Epidermal melanocyte (primary cell): ENCODE results near the gene GLYATL1.

Source experiments
- DNase-seq: peaks from one replicate; pipeline ENCODE4 v3.0.0; 2011; ENCODE audit warnings: low spot score; ENCODE audit not compliant: insufficient read length

Gene GLYATL1

DNA sequence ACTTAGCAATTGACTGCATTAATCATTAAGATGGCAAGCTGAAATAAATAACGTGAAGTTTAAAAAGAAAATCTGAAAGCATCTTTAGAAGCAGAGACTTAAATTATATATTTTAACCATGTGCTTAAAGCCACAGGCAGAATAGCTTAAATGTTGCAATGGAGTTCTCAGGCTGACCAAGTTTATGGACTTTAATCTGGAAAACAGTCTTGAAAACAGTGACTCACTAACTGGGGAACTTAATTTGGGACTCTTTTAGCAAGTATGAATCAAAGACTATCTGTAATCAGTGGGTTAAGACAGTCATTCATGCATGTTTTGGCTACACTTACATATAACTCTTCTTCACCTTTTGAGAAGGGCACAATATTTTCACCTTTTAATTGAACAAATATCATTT, 12.6 kb upstream of the GLYATL1 start:
- no peak for DNase-seq

DNA sequence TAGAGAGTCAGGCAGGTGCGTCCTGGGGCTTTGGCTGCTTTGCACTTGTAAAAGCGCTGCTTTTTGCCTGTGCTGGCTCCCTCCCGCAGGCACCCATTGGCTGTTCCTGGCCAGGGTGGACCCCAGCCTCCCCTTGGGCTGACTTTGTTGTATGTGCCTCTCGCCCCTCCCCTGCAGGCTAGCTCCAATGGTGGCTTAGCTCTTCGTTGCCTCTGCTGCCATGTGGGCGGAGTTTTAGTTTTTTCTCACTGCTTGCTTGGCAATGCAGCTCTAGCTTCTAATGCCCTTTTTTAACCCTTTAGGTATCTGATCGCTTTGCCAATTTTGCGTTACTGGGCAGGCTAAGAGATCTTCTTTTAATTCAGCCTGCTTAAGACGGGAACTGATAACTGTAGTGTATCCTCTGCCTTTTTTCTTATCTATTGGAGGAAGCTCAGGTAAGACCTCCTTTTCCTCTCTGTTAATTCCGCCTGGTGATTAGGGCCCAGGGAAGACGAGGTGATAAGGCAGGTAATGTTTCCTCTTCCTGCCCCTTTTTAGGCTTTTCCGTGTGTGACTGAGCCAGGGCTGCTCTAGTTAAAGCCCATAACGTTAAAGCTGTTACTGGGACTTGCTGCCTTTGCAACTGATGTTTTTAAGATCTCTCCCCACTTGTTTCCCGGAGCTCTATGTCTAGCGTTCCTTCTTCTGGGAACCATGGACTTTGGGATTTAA, 11.7 kb upstream of the GLYATL1 start:
- no peak for DNase-seq

DNA sequence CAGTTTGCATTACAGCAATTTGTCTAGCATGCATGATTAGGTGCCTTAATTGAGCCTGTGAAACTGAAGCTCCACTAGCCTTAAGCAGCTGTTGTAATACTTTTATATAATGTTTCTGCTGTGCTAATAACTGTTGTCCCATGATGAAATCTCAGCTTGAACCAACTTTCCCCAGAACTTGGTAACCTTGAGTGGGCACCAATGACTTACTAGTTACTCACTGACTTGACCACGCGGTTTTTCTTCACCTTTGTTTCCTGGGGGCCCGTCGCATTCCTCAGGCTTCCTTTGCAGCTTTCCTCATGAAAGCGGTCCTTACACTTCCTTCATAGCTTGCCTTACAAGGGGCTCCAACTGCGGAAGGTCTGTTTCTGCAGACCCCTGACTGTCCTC, 11.2 kb upstream of the GLYATL1 start:
- no peak for DNase-seq

DNA sequence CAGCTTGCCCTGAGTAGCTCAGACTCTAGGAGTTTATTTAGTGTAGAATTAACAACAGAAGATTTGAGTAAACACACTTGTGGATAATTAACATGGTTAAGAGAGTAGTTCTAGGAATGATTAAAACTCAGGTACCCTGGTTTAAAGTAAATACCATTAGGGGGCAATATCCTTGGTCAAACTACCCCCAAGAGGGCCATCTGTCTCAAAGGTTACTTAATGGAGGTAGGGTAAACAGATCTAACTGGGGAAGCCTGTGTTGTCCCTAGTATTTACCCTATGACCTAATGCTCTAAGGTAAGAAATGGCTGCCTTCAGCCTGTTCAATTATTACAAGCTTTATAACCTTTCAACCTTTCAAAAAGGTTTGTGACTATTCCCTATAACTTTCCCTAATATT, 10.6 kb upstream of the GLYATL1 start:
- DNase-seq, result no peak

DNA sequence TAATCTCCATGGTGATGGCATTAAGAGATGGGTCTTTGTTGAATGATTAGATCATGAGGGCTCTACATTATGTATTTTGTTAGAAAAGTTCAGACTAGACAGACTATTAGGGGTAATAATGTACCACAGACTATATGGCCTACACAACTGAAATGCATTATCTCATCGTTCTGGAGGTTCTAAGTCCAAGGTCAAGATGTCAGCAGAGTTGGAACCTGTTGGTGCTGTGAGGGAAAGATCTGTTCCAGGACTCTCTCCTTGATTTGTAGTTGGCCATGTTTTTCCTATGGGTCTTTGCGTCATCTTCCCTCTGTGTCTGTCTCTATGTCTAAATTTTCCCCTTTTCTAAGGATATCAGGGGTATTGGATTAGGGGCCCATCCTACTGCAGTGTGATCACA, 8.4 kb upstream of the GLYATL1 start:
- no peak for DNase-seq

DNA sequence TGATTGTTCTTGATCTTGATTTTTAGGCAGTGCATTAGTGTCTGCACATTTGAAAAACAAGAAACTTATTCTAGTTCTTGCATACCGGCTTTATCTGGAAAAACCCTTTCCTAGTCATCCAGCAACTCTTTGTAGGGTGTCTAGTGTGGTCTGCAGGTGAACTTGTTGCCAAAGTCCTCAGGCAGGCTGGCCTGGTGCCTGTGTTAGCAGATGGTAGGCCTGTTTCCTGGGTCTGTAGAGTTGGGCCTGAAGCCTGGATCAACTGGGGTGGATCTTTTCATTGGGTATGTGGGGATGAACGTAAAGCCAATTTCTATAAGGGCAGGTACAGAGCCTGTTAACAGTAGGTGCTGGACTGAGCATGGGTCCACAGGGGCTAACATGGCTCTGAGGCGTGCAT, 5.6 kb upstream of the GLYATL1 start:
- no peak for DNase-seq

DNA sequence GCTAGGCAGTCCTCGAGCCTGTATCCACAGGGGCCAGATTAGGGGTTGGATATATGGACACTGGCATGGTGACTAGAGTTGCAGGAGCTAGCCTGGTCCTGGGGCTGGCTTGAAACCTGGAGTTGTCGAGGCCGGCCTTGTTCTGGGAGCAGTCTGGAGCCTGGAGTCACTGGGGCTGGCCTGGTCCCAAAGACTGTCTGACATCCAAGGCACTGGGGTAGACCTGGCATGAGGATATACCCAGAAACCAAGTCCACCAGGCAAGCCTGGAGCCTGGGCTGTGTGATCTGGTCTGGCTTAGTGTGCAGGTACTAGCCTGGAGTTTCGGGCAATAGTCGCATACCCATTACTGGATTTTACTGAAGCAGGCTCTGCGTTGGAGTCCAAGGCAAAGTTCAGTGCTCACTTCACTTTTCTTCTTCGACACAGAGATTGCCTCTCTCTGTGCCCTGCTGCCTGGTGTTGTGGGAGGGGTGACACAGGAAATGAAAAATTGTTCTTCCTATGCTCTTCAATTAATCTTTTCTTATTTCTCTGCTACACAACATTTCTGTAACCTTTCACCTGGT, 4.3 kb upstream of the GLYATL1 start:
- no peak for DNase-seq

DNA sequence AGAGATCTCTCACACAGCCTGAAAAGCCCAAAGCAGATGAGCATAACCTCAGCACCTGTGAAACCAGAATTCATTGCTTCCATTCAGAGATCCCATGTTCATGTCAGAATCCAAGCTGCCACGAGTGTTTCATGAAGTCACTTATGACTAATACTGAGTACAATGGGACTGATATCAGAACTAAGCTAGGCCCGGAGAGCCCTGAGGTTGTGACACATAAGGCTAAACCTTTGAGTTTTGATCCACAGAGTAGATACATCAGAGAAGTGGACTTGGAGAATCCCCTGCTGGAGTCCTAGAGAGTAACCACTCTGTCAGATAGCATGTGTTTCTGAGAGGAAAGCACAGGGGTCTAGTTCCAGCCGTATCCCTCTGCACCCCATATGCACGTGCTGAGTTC, 890 bp upstream of the GLYATL1 start:
- DNase-seq, result no peak

DNA sequence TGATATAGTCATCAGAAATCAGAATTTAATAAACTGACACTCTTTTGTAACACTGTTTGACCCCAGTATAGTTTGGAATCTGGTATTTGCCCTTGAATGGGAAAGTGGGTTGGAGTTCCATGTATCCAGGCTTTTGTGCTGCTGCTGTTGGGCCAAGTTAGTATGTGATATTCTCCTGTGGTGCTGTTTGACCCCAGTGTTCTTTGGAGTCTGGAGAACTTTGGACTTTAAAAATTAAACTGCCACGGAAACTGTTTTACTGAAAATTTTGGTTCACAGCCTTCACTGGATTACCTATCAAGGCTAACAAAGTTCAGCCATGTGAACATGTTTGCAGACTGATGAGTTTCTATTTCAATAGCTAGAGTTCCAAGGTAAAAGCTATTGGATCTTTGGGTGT, 740 bp downstream of the GLYATL1 start:
- no peak for DNase-seq

DNA sequence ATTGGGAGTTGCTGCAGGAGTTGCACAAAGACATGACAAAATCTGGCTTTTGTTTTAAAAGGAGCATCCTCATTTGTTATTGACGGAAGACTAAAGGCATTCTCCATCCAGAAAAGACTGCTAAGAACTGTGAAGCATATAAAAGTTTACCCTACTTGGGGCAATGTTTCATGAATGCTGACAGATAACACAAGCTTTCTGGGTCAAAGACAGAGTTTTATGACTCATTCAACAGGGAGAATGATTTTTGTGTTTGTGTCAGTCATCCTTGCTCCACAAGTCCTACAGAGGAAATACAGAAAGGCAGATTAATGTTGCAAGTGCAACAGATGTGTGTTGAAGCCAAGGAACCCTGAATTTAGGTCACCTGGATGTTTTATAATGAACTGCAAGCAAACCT, 2.5 kb downstream of the GLYATL1 start:
- no peak for DNase-seq

DNA sequence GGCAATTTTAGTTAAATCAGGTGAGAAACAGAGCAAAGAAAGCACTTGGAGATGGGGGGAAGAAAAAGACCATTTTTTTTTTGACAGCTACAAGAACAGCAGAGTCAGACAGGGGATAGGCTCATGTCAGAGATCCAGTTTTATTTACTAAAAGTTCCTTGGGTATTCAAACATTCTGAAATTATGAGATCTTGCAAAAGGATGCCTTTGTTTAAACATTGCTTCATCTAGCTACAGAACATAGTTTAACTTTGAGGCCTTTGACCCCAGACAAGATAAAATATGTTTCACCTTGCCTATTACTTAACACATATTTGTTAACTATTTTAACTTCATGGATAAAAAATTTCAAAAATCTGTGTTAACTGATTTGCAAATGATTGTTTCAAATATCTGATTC, 6.4 kb downstream of the GLYATL1 start:
- no peak for DNase-seq

DNA sequence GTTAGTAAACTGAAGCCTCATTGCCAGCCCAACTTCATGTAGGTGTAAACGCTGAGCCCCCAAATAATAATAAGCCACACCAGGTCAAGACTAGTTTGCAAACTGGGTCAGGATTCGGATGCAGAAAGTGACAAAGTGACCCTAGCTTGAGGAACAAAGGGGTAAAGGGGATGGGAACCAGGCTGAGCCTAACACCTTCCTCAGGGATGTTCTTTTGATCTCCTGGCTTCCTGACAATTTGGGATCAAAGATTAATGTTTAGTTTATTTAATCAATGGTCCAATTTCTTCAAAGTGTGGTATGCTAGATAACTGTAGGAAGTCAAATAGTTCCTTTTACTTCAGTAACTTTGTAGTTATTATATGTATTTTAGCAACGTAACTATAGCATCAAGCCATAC, 9.9 kb downstream of the GLYATL1 start:
- no peak for DNase-seq

DNA sequence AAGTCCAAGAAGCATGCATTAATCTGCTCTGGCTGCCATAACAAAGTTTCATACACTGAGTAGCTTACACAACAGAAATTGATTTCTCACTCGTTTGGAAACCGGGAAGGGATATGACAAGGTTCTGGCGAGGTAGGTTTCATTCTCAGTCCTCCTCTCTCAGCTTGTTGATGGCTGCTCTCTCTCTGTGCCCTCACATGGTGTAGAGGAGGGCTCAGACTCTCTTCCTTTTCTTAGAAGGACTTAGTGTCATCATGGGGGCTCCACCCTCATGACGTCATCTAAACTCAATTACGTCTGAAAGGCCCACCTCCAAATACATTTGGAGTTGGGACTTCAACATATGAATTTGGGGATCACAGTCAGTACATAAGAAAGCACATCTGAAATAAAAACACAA, 18.6 kb downstream of the GLYATL1 start:
- DNase-seq, result no peak

DNA sequence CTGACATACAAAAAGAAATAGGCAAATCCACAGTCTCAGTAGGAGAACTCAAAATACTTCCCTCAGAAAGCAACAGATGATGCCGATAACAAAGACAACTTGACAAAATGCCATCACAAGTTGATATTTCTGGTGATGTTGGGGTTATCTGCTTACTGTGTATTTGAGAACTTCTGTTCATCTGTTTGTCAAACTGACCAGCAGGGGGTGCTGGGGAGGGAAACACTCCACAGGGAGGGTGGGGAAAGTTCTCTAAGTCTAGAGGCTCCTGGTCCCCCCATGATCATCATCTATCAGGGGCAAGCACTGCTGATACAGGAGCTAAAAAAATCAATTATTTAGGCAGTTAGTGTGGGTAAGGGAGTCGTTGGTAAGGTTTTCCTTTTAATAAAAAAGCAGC, 19.2 kb downstream of the GLYATL1 start:
- no peak for DNase-seq

DNA sequence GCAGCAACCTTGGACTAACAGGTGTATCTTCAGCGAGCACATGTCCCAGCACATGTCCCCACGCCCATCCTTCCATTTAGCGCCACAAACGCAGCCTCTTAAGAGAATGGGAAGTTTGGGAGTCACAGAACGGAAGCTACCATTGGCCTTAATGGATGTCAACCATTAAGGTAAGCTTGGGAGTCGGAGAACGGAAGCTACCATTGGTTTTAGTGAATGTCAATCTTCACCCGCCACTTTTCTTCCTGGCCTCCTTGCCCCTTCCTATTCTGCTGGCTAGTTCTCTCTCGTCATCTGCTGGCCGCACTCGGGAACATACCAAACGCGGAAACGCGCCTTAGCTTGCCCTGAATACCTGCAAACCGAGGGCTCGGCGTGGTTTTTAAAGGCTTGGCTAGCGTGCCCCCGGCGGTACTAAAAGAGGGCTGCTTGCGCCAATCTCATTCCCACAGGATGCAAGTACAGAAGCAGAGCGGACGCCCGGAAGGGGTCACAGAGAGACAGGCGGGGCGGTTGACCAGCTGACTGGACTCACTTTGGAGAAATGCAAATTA, 24.3 kb downstream of the GLYATL1 start:
- DNase-seq, result no peak

DNA sequence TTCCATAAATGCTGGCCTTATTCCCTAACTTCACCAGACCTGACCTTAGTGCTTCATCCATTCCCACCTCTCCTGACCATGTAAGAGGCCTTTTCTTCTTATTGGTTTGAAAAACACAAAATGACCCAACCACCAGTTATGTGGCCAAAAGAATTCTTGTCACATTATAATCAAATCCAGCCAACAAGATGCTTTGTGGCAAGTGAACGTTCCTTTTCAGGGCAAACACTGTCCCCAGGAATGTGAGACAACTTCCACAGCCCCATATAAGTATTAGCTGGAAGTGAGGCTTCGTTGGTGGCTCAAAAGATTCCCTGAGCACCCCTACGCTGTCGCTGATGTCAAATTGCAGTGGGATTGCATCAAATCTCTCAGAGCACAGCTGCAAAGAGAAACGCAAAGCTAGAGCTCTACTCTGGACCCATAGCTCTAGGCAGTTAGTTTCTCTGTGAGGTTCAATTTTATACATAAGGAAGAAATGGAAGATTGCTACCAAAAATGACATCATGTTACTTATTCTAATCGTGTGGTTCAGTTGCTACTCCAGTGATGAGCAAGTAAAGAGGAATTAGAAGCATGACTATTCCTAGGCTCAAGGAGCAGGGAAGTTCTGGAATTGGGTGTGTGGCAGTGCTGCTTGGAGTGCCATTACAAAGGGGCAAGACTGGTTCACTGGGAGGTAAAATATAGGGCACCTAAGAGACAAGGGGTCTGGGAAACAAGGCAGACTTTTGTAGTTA, 26.1 kb downstream of the GLYATL1 start:
- no peak for DNase-seq

DNA sequence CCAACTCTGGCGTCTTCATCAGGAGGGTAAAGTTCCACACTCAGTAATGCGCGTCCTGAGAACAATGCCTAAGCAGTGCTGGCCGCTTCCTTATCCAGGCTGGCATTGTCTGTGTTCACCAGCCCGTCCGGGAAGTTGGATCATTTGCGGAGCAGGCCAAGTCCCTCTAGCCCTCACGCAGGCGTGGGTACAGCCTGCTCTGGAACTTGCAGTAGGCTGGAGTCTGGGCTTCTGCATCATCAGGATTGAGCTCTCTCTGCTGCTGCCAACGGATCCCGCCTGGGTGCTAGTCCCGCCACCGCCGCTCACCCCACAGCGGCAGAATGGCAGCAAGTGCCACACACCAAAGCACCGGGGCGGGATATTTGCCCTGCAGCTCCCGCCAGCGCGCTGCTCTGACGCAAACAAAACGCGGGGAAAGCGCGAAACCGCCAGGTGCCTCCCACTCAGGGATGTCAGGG, 29.0 kb downstream of the GLYATL1 start:
- no peak for DNase-seq

DNA sequence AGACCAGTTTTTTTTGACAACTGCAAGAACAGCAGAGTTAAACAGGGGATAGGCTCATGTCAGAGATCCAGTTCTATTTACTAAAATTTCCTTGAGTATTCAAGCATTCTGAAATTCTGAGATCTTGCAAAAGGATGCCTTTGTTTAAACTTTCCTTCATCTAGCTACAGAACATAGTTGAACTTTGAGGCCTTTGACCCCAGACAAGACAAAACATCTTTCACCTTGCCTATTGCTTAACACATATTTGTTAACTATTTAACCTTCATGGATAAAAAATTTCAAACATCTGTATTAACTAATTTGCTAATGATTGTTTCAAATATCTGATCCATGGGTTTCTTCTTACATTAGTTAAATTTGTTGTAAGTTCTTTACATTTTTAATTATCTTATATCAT, 38.2 kb downstream of the GLYATL1 start:
- no peak for DNase-seq

DNA sequence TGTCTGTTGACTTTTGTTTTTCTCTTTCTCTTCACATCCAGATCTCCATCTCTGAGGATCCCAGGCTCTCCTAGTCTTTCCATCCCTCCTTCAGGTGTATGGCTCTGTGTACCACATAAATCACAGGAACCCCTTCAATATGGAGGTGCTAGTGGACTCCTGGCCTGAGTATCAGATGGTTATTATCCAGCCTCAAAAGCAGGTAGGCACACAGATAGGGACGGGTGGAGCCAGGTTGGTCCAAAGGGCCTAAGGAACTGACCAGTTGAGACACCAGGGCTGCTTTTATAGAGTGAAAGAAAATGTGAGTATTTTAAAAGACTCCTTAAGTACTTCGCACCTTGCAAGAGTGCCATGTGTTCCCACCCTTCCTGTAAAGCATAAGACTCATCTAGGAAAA, 39.9 kb downstream of the GLYATL1 start:
- no peak for DNase-seq

DNA sequence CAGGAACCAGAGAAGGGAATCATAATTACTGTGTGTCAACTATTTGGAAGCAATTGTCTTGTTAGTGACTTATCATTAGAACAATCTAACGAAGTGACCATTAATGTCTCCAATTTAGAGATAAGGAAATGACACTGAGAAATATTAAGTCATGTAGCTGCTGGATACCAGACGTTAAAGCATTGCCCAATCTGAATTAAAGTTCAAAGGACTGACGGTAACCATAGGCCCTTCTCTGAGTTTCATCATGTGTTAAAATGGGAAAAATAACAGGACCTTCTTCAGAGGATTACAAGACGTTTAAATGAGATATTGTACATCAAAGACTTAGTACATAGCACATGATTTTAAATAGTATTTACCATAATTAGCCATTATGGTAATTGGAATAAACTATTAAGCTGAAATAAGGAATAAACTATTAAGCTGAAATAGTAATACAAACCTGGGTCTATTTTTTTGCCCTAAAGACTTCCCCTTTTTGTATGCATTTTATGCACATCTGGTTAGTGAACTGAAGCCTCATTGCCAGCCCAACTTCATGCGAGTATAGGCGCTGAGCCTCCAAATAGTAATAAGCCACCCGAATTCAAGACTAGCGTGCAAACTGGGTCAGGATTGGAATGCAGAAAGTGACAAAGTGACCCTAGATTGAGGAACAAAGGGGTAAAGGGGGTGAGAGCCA, 41.0 kb downstream of the GLYATL1 start:
- no peak for DNase-seq

DNA sequence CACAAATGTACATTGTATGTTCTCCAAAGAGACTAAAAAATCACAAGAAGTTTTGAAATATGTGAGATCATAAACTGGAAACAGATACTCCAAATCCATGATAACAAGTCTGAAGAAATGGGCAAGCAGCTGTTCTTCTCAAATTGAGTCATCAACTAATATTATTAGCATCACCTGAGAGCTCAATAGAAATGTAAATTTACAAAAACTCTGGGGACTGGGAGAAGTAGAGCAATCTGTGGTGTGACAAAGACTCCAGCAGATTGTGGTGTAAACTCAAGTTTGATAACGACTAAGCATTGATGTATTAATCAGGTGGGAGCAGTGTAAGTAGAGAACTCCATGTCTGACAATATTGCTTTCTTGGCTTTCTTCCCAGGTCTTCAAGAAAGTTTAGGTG, 53.2 kb downstream of the GLYATL1 start:
- DNase-seq, result no peak

DNA sequence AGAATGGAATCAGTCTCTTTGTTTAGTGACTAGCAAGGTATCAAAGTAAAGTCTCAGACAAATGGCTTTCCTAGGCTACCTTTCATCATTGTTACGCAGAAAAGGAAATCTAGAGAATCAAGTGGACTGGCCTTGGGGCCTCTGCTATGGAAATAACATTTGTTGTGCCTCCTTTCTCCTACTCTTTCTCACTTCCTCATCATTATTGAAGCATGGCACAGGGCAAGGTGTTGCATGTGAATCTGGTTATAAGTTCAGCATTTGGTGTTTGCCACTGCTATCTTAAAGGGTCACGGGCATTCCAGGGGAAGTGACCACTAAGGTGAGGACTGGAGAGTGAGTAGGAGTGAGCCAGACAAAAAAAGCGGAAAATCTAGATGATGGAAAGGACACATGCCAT, 54.9 kb downstream of the GLYATL1 start:
- no peak for DNase-seq
